Hematopoietic multipotent progenitor cell treated with erythropoietin and hydrocortisone succinate and interleukin-3 and kit ligand, for 6 days (in vitro differentiated cells): ENCODE data around the gene FBP1.
"Not testable (repeated sequence)": the region's sequence is repeated elsewhere in the genome, so short reads cannot be mapped to it uniquely, and the experiment has no call there.

Experiments used
- DNase-seq: peaks from one replicate; pipeline ENCODE4 v3.0.0-alpha.2; 2015

FBP1 gene

GRCh38 chr9:94612071-94612470 is 27.2 kb downstream of the FBP1 start:
- no peak for DNase-seq

- no peak for DNase-seq
Observed at GRCh38 chr9:94611638-94612068, 27.7 kb downstream of the FBP1 start.

- no peak for DNase-seq
Observed at GRCh38 chr9:94610181-94610606, 29.1 kb downstream of the FBP1 start.

- DNase-seq, result no peak
Observed at GRCh38 chr9:94607423-94607691, 32.0 kb downstream of the FBP1 start.

GRCh38 chr9:94606646-94607422 is 32.5 kb downstream of the FBP1 start:
- DNase-seq, result no peak

- DNase-seq, result peak; percentile 83
Observed at GRCh38 chr9:94603259-94604160, 35.8 kb downstream of the FBP1 start.

- DNase-seq, result no peak
Observed at GRCh38 chr9:94602666-94603065, 36.7 kb downstream of the FBP1 start.

- DNase-seq, result no peak
Observed at GRCh38 chr9:94600715-94601114, 38.6 kb downstream of the FBP1 start.

GRCh38 chr9:94600258-94600657 is 39.1 kb downstream of the FBP1 start:
- no peak for DNase-seq

GRCh38 chr9:94599102-94599501 is 40.2 kb downstream of the FBP1 start:
- no peak for DNase-seq

GRCh38 chr9:94593459-94594345 is 45.6 kb downstream of the FBP1 start, which contains the start of gene FBP2:
Gene FBP2 (minus strand): TSS chr9:94593824. CDS start chr9:94593726, 98 bp downstream.
- DNase-seq, result no peak

GRCh38 chr9:94592683-94593082 is 46.6 kb downstream of the FBP1 start:
- DNase-seq, result not testable (repeated sequence)

GRCh38 chr9:94591876-94592275 is 47.4 kb downstream of the FBP1 start:
- DNase-seq, result no peak

GRCh38 chr9:94591046-94591545 is 48.2 kb downstream of the FBP1 start:
- not testable (repeated sequence) for DNase-seq

GRCh38 chr9:94588681-94589080 is 50.6 kb downstream of the FBP1 start:
- no peak for DNase-seq

GRCh38 chr9:94586814-94587213 is 52.5 kb downstream of the FBP1 start:
- no peak for DNase-seq

- no peak for DNase-seq
Observed at GRCh38 chr9:94586316-94586715, 53.0 kb downstream of the FBP1 start.

- DNase-seq, result peak; percentile 8
Observed at GRCh38 chr9:94584555-94584954, 54.8 kb downstream of the FBP1 start.

- DNase-seq, result no peak
Observed at GRCh38 chr9:94581728-94582127, 57.6 kb downstream of the FBP1 start.

- DNase-seq, result no peak
Observed at GRCh38 chr9:94577571-94577970, 61.7 kb downstream of the FBP1 start.

- DNase-seq, result no peak
Observed at GRCh38 chr9:94577036-94577435, 62.3 kb downstream of the FBP1 start.

GRCh38 chr9:94576131-94576530 is 63.2 kb downstream of the FBP1 start:
- DNase-seq, result peak; percentile 37
